Activated CD8-positive, alpha-beta memory T cell treated with anti-CD3 and anti-CD28 coated beads for 24 hours (primary cell): Measurements from ENCODE around the gene ZRANB1.

Experiments
- DNase-seq: peaks from one replicate; pipeline ENCODE4 v3.0.0-alpha.2; 2020

Gene ZRANB1

GRCh38 chr10:125023862-125024496 lies 82.1 kb downstream of the ZRANB1 start:
- DNase-seq, result no peak

GRCh38 chr10:125024497-125025234 lies 82.7 kb downstream of the ZRANB1 start:
- DNase-seq, result no peak

DNA sequence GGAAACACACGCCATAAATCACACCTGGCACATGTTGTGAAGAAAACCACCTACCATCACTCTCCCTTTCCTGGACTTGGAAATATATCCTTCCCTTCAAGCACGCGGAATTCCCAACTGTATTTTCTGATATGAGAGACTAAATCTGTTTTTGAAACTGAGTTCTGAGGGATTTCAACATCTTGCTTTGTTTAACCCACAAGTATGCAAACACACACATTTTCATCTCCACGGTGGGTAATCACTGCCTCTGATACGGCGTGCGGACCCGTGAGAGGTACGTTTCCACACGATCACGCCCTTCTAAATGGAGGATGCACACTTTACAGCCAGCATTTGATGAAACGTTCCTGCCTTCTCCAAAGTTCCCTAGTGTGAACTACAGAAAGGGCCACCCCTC lies 83.4 kb downstream of the ZRANB1 start:
- no peak for DNase-seq

- DNase-seq, result no peak
Measured at GRCh38 chr10:125026036-125026931, 84.4 kb downstream of the ZRANB1 start.

GRCh38 chr10:125026974-125027735 lies 85.2 kb downstream of the ZRANB1 start:
- no peak for DNase-seq

DNA sequence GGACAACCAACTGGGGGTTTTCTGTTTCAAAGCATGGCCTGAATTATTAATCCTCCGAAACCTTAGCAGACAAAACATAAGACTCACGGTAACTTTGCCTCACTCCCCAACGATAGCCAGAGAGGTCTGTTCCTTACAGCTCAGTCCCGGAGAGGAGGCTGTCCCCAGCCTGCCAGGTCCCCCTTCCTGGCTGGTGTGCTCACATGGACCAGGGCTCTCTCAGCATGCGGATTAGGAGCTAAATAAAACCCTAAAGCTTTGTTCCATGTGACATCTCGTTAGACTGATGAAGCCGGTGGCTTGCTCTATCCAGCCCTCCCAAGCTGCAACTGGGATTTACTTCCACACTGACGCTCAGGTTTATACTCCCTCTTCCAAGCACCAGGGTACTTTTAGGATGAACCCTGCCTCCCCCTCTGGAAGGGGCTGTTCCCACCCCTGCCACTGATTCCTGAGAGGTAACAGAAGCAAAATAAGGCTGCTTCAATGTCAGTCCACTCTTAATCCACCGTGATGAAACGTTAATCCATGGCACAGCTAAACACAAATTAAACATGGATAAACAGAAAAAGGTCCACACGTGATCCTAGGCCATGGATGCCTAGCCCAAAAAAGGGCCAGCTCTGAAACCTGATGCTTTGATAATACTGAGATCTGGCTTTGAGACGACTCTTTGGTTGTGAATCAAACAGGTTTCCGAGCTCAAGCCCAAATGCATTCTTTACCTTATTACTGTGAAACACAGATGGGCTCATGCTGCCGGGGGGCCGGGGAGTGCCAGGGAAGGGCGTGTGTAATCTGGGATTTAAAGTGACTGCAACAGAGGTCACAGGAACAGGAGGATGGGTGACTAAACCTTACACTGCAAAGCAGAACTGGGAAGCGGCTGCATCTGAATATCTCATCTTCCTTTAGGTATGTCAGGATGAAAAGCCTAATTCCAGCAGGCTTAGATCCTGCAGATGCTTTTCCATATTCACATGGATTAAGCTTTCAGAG lies 86.2 kb downstream of the ZRANB1 start:
- no peak for DNase-seq

DNA sequence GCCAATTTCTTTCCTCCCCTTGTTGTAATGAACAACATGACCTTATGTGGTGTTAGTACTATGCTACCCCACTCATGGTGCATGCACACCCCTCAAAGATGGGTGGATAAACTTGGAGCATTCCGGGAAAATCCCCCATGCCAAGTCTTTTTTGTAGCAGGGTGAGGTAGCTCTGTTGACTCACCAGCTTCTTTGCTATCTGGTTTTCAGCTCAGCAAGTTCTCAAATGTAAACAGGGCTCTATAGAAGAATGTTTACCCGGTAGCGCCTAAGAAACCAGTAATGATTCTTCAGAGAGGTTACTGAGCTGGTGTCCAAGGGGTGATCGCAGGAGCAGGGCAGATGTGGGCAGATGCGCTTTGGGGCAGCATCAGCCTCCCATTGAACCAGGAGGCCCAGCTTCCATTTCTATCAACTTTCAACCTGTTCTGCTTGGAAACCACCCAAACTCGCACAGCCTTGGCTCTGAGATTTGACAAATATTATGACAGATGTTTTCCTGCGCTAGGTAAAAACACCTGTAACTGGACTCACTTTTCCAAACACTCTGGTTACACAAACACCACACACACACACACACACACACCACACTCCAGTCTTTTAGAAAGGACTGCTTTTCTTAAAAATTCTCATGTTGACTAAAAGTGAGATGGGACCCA lies 87.8 kb downstream of the ZRANB1 start:
- DNase-seq, result no peak

DNA sequence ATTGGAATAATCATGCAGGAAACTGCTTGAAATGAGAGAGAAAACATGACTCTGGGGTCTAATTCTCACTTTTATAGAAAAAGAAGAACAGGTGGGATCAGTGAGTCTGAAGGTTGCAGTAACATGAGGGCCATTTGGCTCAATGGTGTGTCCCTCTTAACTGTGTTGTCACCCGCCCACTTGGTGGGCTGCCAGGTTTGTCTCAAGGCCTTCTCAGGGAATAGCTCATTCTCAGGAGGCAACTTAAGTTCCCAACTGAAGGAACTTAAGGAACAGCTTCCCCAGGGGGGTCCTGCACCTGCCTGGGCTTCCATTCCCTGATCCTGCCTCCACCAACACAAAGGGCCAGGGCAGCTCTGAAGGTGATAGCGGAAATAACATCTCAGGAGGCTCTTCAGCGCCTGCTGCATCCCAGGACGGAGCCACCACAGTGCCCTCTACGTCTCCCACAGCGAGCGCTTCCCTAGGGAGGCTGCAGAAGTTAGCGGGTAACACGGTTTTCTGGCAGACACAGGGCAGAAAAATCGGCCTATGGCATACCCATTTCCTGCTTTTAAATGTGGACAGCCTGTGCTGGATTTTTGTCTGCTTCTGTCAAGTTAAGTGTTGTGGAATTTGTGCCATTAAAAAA lies 88.8 kb downstream of the ZRANB1 start:
- DNase-seq, result no peak

DNA sequence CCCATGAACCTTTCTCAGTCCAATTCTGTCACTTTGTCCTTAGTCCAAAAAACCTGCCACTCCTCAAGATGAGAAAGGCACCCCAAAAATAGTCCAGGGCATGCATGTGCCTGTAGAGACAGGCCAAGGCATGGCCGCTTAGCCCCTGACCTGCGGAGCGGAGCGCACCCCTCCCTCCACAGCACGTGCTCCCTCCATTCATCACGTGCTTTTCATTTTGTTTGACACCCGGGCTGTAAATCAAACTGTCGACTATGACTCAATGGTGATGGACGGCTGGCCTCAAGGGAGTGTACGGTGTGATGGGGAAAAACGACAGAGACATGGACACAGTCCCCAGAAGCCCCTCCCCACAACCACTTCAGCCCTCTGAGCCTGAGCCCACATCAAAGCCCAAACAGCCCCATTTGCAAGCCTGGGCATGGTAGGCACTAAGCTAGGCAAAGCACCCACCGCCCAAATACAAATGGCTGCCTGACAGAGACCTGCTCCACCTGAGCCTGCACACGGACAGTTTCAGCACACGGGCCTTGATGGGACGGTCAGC lies 90.6 kb downstream of the ZRANB1 start:
- no peak for DNase-seq

- DNase-seq, result no peak
Measured at GRCh38 chr10:125033146-125033924, 91.4 kb downstream of the ZRANB1 start.

DNA sequence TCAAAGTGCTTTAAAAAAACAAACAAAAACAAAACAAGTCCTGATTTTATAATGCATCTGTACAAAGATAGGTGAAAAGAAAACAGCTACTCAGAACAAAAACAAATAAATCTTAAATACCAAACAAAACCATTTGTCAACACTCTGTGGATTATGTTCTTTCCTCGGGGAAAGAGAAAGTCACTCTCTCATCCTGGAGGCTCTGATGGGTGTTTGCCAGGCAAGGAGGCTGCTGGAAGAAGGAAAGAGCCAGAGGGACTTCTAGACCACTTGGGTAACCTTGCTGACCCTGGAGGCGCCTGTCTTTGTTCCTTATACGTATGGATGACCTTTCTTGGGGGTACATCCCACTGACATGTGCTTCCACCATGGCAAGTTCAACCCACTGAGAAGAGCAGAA lies 92.8 kb downstream of the ZRANB1 start:
- DNase-seq, result no peak

DNA sequence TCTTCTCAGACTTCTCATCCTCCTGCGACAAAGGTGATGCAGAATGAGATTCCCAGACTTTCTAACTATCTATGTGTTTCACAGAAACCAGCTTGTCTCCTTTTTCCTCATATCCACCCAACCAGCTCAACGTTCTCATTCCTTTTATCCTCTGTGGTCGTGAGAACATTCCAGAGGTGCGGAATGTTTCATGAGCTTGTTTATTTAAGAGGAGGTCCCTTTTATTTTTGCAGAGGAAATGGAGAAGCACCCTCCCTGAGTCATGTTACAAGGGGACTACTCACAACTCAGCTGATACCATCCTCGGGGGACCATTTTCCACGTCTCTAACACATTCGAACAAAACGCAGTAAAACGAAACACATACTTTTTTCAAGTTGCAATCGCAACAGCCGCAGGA lies 93.2 kb downstream of the ZRANB1 start:
- DNase-seq, result no peak

GRCh38 chr10:125035588-125036295 lies 93.8 kb downstream of the ZRANB1 start:
- no peak for DNase-seq

DNA sequence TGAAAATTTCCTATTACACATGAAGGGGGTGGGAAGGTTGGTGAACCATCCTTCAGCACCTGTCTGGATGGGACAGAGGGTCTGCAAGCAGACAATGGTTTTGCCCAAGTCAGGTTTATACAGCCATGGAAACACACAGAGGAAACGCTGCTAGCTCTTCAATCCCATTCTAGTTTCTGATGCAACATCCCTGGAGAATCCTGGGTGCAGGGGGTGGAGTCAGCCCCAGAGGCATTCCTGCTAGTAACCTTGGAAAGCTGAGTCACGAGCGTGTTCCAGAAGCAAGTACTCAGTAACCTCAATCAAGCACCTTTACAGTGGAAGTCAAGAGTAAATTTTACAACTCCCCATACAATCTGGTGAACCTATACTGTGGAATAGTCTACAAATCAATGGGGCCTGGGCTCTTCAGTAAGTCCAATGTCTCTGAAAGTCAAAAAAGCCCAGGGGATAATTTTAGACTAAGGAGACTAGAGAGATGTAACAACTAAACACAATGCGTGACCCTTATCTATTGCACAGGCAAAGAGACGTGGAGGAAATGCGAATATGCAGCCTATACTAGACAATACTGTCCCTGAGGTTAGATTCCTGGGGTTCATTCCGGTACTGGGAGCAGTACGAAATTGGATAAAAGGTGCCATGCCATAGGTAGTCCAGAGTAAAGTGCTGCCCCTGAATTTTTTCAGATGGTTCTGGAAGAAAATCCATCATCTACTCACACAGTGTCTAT lies 95.4 kb downstream of the ZRANB1 start:
- no peak for DNase-seq
